ENCODE data around the gene FLACC1.

Gene FLACC1

DNA sequence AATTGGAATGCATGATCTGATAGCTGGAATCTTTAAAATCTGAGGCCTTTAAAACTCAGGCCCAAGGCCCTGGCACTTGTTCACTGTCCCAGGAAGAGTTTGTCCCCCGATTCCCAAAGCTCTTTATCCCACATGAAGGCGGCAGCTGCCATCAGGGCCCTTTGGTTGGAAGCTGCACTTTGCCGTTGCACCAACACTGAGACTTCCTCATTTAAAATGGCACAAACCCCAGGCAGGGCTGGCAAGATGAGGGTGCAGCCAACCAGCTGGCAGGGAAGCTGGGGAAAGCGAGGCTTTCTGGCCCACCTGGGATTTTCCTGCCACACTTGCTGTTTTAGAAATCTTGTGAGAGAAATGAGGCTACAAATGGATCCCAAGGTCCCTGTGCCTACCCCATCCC, 6.3 kb downstream of the FLACC1 start:
- TF ChIP-seq EZH2 (optimal IDR thresholded peaks at IDR 0.05; ENCODE audit: low read depth, low read length) (no peak), CTCF (IDR thresholded peaks at IDR 0.05; ENCODE audit: low read length) (no peak), EZH2phosphoT487 (IDR thresholded peaks at IDR 0.05; ENCODE audit: low read length) (no peak)
- no peak for DNase-seq
- H3K27ac ChIP-seq (ENCODE audit: low read length): no peak overlapping the region

DNA sequence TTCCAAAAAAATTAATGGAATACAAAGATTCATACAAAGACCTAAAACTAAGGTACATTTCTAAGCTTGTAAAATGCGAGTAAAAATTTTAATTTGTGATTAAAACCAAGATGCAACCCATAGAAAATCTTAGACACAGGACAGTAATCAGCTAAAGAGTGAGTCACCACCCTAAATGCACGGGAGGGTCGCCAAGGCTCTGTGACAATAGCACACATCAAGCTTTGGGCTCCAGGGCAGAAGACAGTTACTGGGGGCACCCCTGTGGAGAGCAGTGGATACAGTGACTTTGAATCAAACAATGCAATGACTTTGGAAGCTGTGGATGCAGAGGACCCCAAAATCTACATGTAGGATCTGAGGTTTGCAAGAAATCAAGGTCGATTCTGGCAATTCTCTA, 7.5 kb downstream of the FLACC1 start:
- Histone ChIP-seq H4K20me1 (ENCODE audit: insufficient read depth, low read length) (no peaks in the 10 kb centered on the region), H3K4me1 (ENCODE audit: low read length) (peaks cover 6% of the 10 kb centered on the region), H3K79me2 (ENCODE audit: low read length) (no peaks in the 10 kb centered on the region), H3K36me3 (replicated peaks; ENCODE audit: insufficient read depth, low read length) (no peaks in the 10 kb centered on the region), H3K27ac (ENCODE audit: low read length) (no peak overlapping the region), H3K9me3 (replicated peaks; ENCODE audit: insufficient read depth, low read length) (no peaks in the 10 kb centered on the region), H3K9me2 (replicated peaks; ENCODE audit: insufficient read depth, low read length) (no peaks in the 10 kb centered on the region), H3K27me3 (replicated peaks; ENCODE audit: insufficient read depth, low read length) (no peaks in the 10 kb centered on the region), H3K9ac (ENCODE audit: low read length) (no peak overlapping the region), H3K4me2 (ENCODE audit: low read depth, low read length) (no peak overlapping the region), H2AFZ (ENCODE audit: low read length) (no peak overlapping the region), H3F3A (ENCODE audit: insufficient read depth, low read length) (peaks cover 1% of the 10 kb centered on the region; the same call in 1 of the 2 replicates), H3K4me3 (ENCODE audit: low read length) (no peak overlapping the region)
- no peak for DNase-seq
- TF ChIP-seq EZH2 (optimal IDR thresholded peaks at IDR 0.05; ENCODE audit: low read depth, low read length) (no peak), CTCF (IDR thresholded peaks at IDR 0.05; ENCODE audit: low read length) (no peak), EZH2phosphoT487 (IDR thresholded peaks at IDR 0.05; ENCODE audit: low read length) (no peak)

More for the DNA sequence above, 6.3 kb downstream of the FLACC1 start:
- no peaks in the 10 kb centered on the region for H3F3A ChIP-seq (ENCODE audit: insufficient read depth, low read length)
- H3K4me1 ChIP-seq (ENCODE audit: low read length): no peaks in the 10 kb centered on the region
- no peaks in the 10 kb centered on the region for H3K27me3 ChIP-seq (replicated peaks; ENCODE audit: insufficient read depth, low read length)
- no peak overlapping the region for H3K4me3 ChIP-seq (ENCODE audit: low read length)
- no peaks in the 10 kb centered on the region for H3K36me3 ChIP-seq (replicated peaks; ENCODE audit: insufficient read depth, low read length)
- H3K9me3 ChIP-seq (replicated peaks; ENCODE audit: insufficient read depth, low read length): no peaks in the 10 kb centered on the region
- no peak overlapping the region for H2AFZ ChIP-seq (ENCODE audit: low read length)
- H4K20me1 ChIP-seq (ENCODE audit: insufficient read depth, low read length): no peaks in the 10 kb centered on the region
- H3K9ac ChIP-seq (ENCODE audit: low read length): no peak overlapping the region
- no peaks in the 10 kb centered on the region for H3K79me2 ChIP-seq (ENCODE audit: low read length)
- no peaks in the 10 kb centered on the region for H3K9me2 ChIP-seq (replicated peaks; ENCODE audit: insufficient read depth, low read length)
- H3K4me2 ChIP-seq (ENCODE audit: low read depth, low read length): no peak overlapping the region

DNA sequence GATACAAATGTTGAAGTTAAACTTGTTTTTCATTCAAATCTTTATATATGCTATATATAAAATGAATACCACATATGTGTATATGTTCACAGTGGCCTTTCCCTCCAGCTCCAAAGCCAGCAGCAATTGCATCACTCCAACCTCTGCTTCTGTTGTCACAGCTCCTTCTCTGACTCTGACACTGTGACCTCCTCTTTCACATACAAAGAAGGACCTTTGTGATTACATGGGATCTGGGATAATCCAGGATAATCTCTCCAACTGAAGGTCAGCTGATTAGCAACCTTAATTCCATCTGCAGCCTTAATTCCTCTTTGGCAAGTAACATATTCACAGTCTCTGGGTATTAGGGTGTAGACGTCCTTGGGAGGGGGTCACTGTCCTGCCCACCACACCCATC, 8.4 kb downstream of the FLACC1 start:
- no peak overlapping the region for H3K4me3 ChIP-seq (ENCODE audit: low read length)
- H3K4me1 ChIP-seq (ENCODE audit: low read length): peaks cover 14% of the 10 kb centered on the region
- no peaks in the 10 kb centered on the region for H3K9me2 ChIP-seq (replicated peaks; ENCODE audit: insufficient read depth, low read length)
- no peak overlapping the region for H3K9ac ChIP-seq (ENCODE audit: low read length)
- H3K27me3 ChIP-seq (replicated peaks; ENCODE audit: insufficient read depth, low read length): no peaks in the 10 kb centered on the region
- H3F3A ChIP-seq (ENCODE audit: insufficient read depth, low read length): peaks cover 10% of the 10 kb centered on the region
- H3K36me3 ChIP-seq (replicated peaks; ENCODE audit: insufficient read depth, low read length): no peaks in the 10 kb centered on the region
- no peaks in the 10 kb centered on the region for H3K9me3 ChIP-seq (replicated peaks; ENCODE audit: insufficient read depth, low read length)
- no peak for DNase-seq
- TF ChIP-seq EZH2phosphoT487 (IDR thresholded peaks at IDR 0.05; ENCODE audit: low read length): no peak
- TF ChIP-seq CTCF (IDR thresholded peaks at IDR 0.05; ENCODE audit: low read length): no peak
- TF ChIP-seq EZH2 (optimal IDR thresholded peaks at IDR 0.05; ENCODE audit: low read depth, low read length): no peak
- H3K79me2 ChIP-seq (ENCODE audit: low read length): no peaks in the 10 kb centered on the region
- no peak overlapping the region for H3K27ac ChIP-seq (ENCODE audit: low read length)
- no peak overlapping the region for H3K4me2 ChIP-seq (ENCODE audit: low read depth, low read length)
- H4K20me1 ChIP-seq (ENCODE audit: insufficient read depth, low read length): no peaks in the 10 kb centered on the region
- H2AFZ ChIP-seq (ENCODE audit: low read length): no peak overlapping the region

All from MM.1S (cell line).